Suprapubic skin (tissue), 3 donors: Measurements from ENCODE around the gene ESPNL.

Experiments used
- CTCF ChIP-seq, 2 donors: fragments of 200-600 bp in 1 of 2; fragments of 450-650 bp in 1 of 2; sonication (generic) in 1 of 2; IDR thresholded peaks; one replicate each; pipeline ENCODE4 v1.5.1; 2016 to 2019; ENCODE audit warnings: antibody characterized with exemption in 2 of 2, mild to moderate bottlenecking in 1 of 2, moderate library complexity in 1 of 2
- POLR2A ChIP-seq, 2 donors: fragments of 450-650 bp; IDR thresholded peaks; one replicate each; pipeline ENCODE4 v1.6.1; 2017; ENCODE audit warnings: antibody characterized with exemption in 2 of 2, mild to moderate bottlenecking in 2 of 2, moderate library complexity in 2 of 2

- no peak for TF ChIP-seq CTCF (IDR thresholded peaks at IDR 0.05)
- no peak for TF ChIP-seq POLR2A (IDR thresholded peaks at IDR 0.05)
Measured at GRCh38 chr2:238096311-238097011, 3.7 kb upstream of the ESPNL start.
